HFFc6 (cell line): ENCODE results near the gene UCKL1. TPM values are rescaled to one million over a fixed set of nuclear protein-coding genes. Genes with fewer than 3 reads are reported as not detected.
A peak's percentile ranks its signal among the peaks of the same experiment; 100 is the strongest.

ENCODE experiments used
- DNase-seq: peaks from one replicate; pipeline ENCODE4 v3.0.0-alpha.2; 2018
- H3K27ac Mint-ChIP-seq: 2 replicates; pipeline ENCODE4 v1.8.0; 2020; ENCODE audit warnings: mild to moderate bottlenecking, mixed read lengths
- H3K27me3 Mint-ChIP-seq: 2 replicates; pipeline ENCODE4 v1.8.0; 2021; ENCODE audit warnings: mild to moderate bottlenecking, moderate library complexity, mixed read lengths; ENCODE audit not compliant: insufficient read depth
- H3K36me3 Mint-ChIP-seq: 2 replicates; pipeline ENCODE4 v1.8.0; 2021; ENCODE audit warnings: low read depth, mixed read lengths
- H3K4me1 Mint-ChIP-seq: 2 replicates; pipeline ENCODE4 v1.8.0; 2020; ENCODE audit warnings: low read depth, mixed read lengths
- H3K4me3 Mint-ChIP-seq: 2 replicates; pipeline ENCODE4 v1.8.0; 2020; ENCODE audit warnings: mild to moderate bottlenecking, moderate library complexity, mixed read lengths
- H3K9me3 Mint-ChIP-seq: 2 replicates; pipeline ENCODE4 v1.8.0; 2020; ENCODE audit warnings: mild to moderate bottlenecking, mixed read lengths
- total RNA-seq, 6 experiments: library from RNA; stranded (reverse); fragmentation: NEBNext Ultra II Directional; extraction: Animal tissue kit (Norgen Biotek cat#: 25700); gene quantifications; 2 replicates in 1 of 6; 3 replicates in 5 of 6; pipeline ENCODE4 v1.2.3, GENCODE V29; 2021
- TF ChIP-seq, protein P1 (sequence below): fragments of 200-600 bp; sonication (generic); IDR thresholded peaks from 2 replicates; pipeline ENCODE4 v1.5.0; 2021; ENCODE audit warnings: antibody characterized with exemption, mild to moderate bottlenecking

UCKL1 gene
- total RNA-seq, 6 experiments from 2014 or later, result 17.2 to 21.7 (median 19.4) TPM

DNA sequence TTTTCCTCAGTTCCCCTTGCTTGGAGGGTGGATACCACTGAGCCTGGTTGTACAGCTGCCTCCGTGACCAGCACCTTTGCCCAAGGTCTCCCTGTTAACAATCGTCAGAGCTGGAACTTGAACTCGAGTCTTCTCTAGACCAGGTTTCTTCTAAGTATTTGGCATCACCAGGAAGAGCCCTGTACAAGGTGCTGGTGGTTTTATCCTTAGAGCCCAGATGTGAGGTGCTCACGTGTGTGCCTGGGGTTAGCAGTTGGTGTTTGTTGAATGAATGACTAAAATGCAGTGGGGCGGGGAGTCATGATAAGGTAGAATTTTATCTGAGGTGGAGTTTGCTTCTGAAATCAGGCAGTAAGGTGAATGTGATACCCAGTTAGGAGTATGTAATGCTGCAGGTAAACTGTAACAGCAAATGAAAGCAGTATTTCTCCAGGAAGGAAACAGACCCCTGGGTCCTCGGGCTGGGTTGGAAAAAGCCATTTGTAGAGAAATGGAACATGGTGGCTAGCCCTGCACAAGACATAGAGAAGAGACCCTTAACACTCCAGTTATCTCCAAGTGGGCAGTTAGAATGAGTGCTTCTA lies 58.1 kb downstream of the UCKL1 start:
- DNase-seq, result no peak
- Mint-ChIP-seq H3K27ac (peak overlapping the region; percentile 45; the same call in 1 of the 2 replicates), H3K4me1 (peaks cover 49% of the 10 kb centered on the region), H3K9me3 (no peaks in the 10 kb centered on the region), H3K27me3 (peaks cover 12% of the 10 kb centered on the region), H3K4me3 (peak overlapping the region; percentile 97; the same call in 1 of the 2 replicates), H3K36me3 (peaks cover 14% of the 10 kb centered on the region)
- TF ChIP-seq, protein P1, sequence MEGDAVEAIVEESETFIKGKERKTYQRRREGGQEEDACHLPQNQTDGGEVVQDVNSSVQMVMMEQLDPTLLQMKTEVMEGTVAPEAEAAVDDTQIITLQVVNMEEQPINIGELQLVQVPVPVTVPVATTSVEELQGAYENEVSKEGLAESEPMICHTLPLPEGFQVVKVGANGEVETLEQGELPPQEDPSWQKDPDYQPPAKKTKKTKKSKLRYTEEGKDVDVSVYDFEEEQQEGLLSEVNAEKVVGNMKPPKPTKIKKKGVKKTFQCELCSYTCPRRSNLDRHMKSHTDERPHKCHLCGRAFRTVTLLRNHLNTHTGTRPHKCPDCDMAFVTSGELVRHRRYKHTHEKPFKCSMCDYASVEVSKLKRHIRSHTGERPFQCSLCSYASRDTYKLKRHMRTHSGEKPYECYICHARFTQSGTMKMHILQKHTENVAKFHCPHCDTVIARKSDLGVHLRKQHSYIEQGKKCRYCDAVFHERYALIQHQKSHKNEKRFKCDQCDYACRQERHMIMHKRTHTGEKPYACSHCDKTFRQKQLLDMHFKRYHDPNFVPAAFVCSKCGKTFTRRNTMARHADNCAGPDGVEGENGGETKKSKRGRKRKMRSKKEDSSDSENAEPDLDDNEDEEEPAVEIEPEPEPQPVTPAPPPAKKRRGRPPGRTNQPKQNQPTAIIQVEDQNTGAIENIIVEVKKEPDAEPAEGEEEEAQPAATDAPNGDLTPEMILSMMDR, result no peak

DNA sequence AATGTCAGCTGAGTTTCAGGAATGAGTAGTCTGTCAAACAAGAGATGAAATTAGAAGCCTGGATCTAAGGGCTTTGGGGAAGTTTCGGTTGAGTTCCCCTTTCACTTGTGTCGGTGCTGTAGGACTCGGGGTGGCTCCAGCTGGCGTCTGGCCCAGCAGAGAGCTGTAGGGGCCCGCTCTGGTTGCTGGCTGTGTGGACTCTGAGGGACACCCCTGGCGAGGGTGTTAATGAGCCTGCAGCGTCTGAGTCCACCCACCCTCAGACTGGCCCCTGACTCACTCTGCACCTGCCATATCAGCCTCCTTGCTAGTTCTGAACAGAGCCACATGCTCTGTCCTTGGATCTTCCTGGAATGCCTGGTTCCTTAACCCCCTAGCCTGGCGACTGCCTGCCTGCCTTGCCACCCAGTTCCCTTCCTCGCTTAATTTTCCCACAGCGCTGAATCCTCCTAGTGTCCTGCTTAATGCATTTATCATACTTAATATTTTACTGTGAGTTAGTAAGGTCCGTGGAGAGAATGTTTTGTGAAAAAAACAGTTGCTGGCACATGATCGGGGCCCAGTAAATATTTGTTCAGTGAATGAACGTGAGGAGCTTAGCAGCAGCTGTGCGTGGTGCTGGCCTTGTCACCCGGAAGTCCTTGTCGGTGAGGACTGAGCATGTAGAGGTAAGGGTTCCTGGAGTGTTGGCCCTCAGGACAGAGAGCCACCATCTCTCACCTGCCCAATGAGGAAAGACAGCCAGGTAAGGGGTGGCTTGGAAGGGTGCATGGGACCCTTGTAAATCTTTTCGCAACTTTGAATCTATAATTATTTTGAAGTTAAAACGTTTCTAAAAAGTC lies 59.7 kb downstream of the UCKL1 start:
- no peaks in the 10 kb centered on the region for H3K9me3 Mint-ChIP-seq
- TF ChIP-seq, protein P1, result no peak
- DNase-seq, result peak; percentile 30
- H3K36me3 Mint-ChIP-seq, result peaks cover 14% of the 10 kb centered on the region
- peak overlapping the region; percentile 98 for H3K27ac Mint-ChIP-seq
- H3K4me3 Mint-ChIP-seq, result peak overlapping the region; percentile 97
- H3K27me3 Mint-ChIP-seq, result peaks cover 12% of the 10 kb centered on the region
- peaks cover 44% of the 10 kb centered on the region for H3K4me1 Mint-ChIP-seq

DNA sequence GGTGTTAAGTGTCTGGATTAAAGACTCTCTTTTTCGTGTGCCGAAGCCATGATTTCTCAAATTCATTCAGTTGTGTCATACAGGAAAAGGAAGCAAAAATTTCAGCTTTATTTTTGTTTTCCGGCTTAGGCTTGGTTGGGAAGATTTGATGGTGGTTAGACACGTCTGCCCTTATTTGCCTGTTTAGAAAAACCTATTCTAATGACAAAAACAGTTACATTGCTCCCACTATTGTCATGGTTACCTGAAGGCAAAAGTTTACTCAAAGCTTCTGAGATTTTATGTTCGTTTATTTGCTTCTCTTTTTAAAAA lies 60.3 kb downstream of the UCKL1 start:
- DNase-seq, result peak; percentile 5
- TF ChIP-seq, protein P1, result no peak

DNA sequence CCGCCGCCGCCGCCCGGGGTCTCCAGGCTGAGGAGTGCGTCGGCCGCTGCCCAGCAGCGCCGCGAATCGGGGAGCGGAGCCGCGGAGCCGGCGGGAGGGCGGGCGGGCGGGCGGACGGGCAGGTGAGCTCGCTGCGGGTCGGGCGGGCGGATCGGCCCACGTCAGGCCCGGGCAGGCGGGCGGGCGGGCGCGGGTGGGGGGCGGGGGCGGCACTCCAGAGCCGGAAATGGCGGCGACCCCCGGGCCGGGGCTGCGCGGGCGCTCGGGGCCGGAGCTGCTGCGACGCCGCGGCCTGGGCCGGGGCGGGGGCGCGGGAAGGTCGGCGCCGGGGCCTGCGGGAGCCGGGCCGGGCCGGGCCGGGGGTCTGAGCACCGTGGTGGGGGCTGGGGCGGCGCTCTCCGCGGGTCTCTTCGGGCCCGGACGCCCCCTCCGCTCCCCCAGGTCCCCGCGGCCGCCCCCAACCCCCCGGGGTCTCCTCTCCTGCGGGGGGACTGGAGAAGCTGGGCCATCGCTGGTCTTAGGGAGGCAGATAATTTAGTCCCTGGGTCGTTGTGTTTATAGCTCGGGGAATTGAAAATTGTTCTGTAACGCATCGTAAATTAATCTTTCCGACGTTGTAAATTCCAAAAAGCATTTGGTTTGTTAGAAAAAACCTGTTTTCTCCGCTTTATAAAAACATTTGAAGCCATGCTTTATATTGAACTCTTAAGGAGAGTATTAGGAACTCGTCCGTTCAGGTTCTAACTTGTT lies 60.8 kb downstream of the UCKL1 start:
- Mint-ChIP-seq H3K4me3 (peak overlapping the region; percentile 97), H3K4me1 (peaks cover 40% of the 10 kb centered on the region), H3K27me3 (peaks cover 15% of the 10 kb centered on the region), H3K27ac (peak overlapping the region; percentile 98), H3K9me3 (no peaks in the 10 kb centered on the region), H3K36me3 (peaks cover 20% of the 10 kb centered on the region)
- no peak for DNase-seq
- TF ChIP-seq, protein P1, result no peak

More for the DNA sequence above, 60.3 kb downstream of the UCKL1 start:
- peaks cover 40% of the 10 kb centered on the region for H3K4me1 Mint-ChIP-seq
- H3K4me3 Mint-ChIP-seq, result peak overlapping the region; percentile 97
- peak overlapping the region; percentile 98 for H3K27ac Mint-ChIP-seq
- peaks cover 15% of the 10 kb centered on the region for H3K27me3 Mint-ChIP-seq
- no peaks in the 10 kb centered on the region for H3K9me3 Mint-ChIP-seq
- peaks cover 20% of the 10 kb centered on the region for H3K36me3 Mint-ChIP-seq

DNA sequence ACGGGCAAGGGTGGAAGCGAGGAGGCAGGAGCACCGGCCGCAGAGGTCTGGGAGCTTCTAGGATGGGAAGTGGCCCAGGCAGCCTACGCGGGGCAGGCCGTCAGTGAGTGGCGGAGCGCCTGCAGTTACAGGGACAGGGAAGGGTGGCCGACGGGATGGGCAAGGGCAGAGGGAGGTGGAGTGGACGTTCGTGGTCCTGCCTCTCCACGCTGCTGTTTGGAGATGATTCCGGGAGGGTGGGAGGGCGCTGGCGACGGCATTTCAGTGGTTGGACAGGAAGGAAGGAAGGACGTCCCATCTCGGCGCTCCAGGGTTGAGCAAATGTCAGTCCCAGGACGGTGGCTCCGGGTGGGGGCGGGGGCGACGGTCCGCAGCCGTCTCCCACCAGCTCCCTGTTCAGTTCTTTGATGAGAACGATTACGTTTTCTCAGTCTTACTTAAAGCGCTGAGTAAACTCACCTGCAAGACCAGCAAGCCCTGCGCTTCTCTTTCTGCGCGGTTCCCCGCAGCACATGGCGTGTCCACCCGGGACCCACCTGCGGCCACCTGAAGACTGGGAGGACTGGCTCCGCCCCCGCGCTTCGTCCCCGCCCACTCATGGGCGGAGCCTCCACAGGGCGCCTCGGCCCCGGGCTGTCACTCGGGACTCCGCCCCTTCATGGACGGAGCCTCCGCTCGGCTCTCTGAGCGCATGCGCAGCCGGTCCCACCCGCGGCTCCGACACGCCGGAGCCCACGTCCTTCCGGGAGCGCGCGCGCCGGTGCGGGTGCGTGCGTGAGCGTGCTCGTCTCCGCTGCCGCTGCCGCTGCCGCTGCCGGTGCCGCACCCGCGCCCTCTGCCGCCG lies 61.6 kb downstream of the UCKL1 start, which contains the start of gene DNAJC5:
DNAJC5 (plus strand) TSS at position 769 of the 844 bp plus-strand sequence. CDS start 33,220 bp downstream, outside the sequence.
- peak; percentile 87 for DNase-seq
- Mint-ChIP-seq H3K9me3 (no peaks in the 10 kb centered on the region), H3K36me3 (peaks cover 26% of the 10 kb centered on the region), H3K4me1 (peaks cover 40% of the 10 kb centered on the region), H3K27me3 (peaks cover 15% of the 10 kb centered on the region), H3K27ac (peak within 1 kb of the TSS; percentile 98), H3K4me3 (peak within 1 kb of the TSS; percentile 97)
- TF ChIP-seq, protein P1, result no peak
